ENCODE measurements around the gene CLUH. TPM values are rescaled to one million over a fixed set of nuclear protein-coding genes. Genes with fewer than 3 reads are reported as not detected.

The CLUH gene
- polyA plus RNA-seq, 1 of the 3 experiments (the other 2 are of a cell fraction), result 32.2 TPM

DNA sequence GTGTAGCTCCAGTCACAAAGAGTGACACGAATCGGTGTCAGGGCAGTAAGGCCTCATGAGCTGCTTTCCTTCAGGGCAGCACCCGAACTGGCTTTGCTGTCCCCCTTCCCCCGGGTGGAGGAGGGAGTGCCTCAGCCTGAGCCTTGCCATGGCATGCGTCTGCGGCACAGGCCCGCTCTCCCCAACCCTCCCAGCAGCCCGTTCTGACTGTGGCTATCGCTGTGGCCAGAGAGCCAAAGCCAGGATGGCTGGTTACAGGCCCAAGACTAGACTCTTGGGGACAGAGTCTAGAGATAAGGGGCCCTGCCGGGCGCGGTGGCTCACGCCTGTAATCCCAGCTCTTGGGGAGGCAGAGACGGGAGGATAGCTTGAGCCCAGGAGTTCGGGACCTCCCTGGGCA, 25.9 kb downstream of the CLUH start:
- Histone ChIP-seq H3K27me3 (ENCODE audit: insufficient read depth) (no peaks in the 10 kb centered on the region), H3K27ac (ENCODE audit: low read depth in 2 of 2, low read length in 1 of 2) (no peak overlapping the region), H3K4me1 (ENCODE audit: control insufficient read depth in 1 of 2, insufficient read depth in 2 of 2, low read depth in 1 of 2, low read length in 1 of 2) (peaks cover 0 to 4% of the 10 kb centered on the region in 2 experiments; a peak in 1 of 4 replicates), H3K9me3 (no peaks in the 10 kb centered on the region), H3K9ac (no peak overlapping the region), H3K9me2 (no peaks in the 10 kb centered on the region), H3K36me3 (replicated peaks in 1 of 2; ENCODE audit: control insufficient read depth in 1 of 2, insufficient read depth in 2 of 2, low read length in 1 of 2) (peaks cover 33 to 47% of the 10 kb centered on the region in 2 experiments), H3K4me2 (no peak overlapping the region), H4K20me1 (ENCODE audit: insufficient read depth) (peaks cover 18% of the 10 kb centered on the region; the same call in 1 of the 2 replicates), H2AFZ (ENCODE audit: low read depth) (no peak overlapping the region), H3K4me3 (ENCODE audit: low read depth in 2 of 2, low read length in 1 of 2) (no peak overlapping the region), H3F3A (replicated peaks; ENCODE audit: insufficient read depth) (peaks cover 51% of the 10 kb centered on the region), H3K79me2 (ENCODE audit: insufficient read depth) (peaks cover 13% of the 10 kb centered on the region; the same call in 1 of the 2 replicates)
- WGBS (ENCODE audit: low lambda C conversion rate), result 90% methylated on average over 15 of the region's 15 CpGs
- ChIA-PET CTCF (interaction anchor here (1.8 to 2.8 kb wide), 2 partner anchors 11 kb away, joined by 10 to 18 read pairs; no protein-coding TSS in a partner anchor), POLR2A (no interaction called here)
- peak; percentile 28 for DNase-seq
- TF ChIP-seq RXRA (IDR thresholded peaks at IDR 0.05; ENCODE audit: borderline replicate concordance, low read depth), result no peak
- no peak for TF ChIP-seq ELF1 (IDR thresholded peaks at IDR 0.05)
- no peak for TF ChIP-seq GATA2 (CRISPR knock-in tag; IDR thresholded peaks at IDR 0.05)
- TF ChIP-seq MXI1 (IDR thresholded peaks at IDR 0.05; ENCODE audit: low read depth, low read length), result no peak
- TF ChIP-seq TAF1 (IDR thresholded peaks at IDR 0.05; ENCODE audit: borderline replicate concordance, low read depth, low read length), result no peak
- TF ChIP-seq NFIC (IDR thresholded peaks at IDR 0.05; ENCODE audit: borderline replicate concordance), result no peak
- TF ChIP-seq CHD2 (IDR thresholded peaks at IDR 0.05; ENCODE audit: low read length, partially characterized antibody), result no peak
- no peak for TF ChIP-seq FOXJ3 (CRISPR knock-in tag; IDR thresholded peaks at IDR 0.05)
- no peak for TF ChIP-seq GABPA (IDR thresholded peaks at IDR 0.05; ENCODE audit: low read depth)
- no peak for TF ChIP-seq RAD21 (IDR thresholded peaks at IDR 0.05; ENCODE audit: low read length)
- TF ChIP-seq SIN3A (IDR thresholded peaks at IDR 0.05; ENCODE audit: borderline replicate concordance, low read depth, low read length), result no peak
- no peak for TF ChIP-seq POLR2AphosphoS5 (IDR thresholded peaks at IDR 0.05; ENCODE audit: low read depth, low read length)
- no peak for TF ChIP-seq FOXM1 (IDR thresholded peaks at IDR 0.05; ENCODE audit: low read depth)
- TF ChIP-seq FOSL2 (IDR thresholded peaks at IDR 0.05; ENCODE audit: borderline replicate concordance, low read depth), result no peak
- TF ChIP-seq NRF1 (IDR thresholded peaks at IDR 0.05; ENCODE audit: low read depth, low read length), result no peak
- no peak for TF ChIP-seq TCF12 (IDR thresholded peaks at IDR 0.05)

DNA sequence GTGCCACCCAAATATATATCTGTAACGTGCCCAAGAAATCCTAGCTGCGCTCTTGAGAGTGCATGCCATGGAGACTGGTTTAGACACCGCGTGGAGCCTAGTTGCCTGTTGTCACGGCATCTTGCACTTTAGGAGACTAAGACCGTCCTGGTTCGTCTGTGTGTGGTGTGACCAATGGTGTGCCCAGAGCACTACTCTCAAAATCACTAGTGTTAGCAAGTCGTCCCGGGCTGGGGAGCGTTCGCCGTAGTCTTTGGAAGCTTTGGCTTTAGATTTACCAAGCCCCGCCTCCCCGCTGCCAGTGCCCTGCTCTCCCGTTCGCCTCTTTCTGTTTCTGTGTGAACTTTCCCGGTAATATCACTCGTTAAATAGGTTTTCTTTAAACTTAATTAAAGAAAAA, 27.0 kb downstream of the CLUH start:
- Histone ChIP-seq H2AFZ (ENCODE audit: low read depth) (no peak overlapping the region), H3K27ac (ENCODE audit: low read depth in 2 of 2, low read length in 1 of 2) (no peak overlapping the region), H3K9me3 (no peaks in the 10 kb centered on the region), H3K9ac (no peak overlapping the region), H3K4me1 (ENCODE audit: control insufficient read depth in 1 of 2, insufficient read depth in 2 of 2, low read depth in 1 of 2, low read length in 1 of 2) (peaks cover 0 to 4% of the 10 kb centered on the region in 2 experiments; a peak in 1 of 4 replicates), H3K79me2 (ENCODE audit: insufficient read depth) (peaks cover 13% of the 10 kb centered on the region; the same call in 1 of the 2 replicates), H3K27me3 (ENCODE audit: insufficient read depth) (no peaks in the 10 kb centered on the region), H4K20me1 (ENCODE audit: insufficient read depth) (peaks cover 18% of the 10 kb centered on the region; the same call in 1 of the 2 replicates), H3F3A (replicated peaks; ENCODE audit: insufficient read depth) (peaks cover 51% of the 10 kb centered on the region), H3K4me3 (ENCODE audit: low read depth in 2 of 2, low read length in 1 of 2) (no peak overlapping the region), H3K4me2 (no peak overlapping the region), H3K9me2 (no peaks in the 10 kb centered on the region), H3K36me3 (replicated peaks in 1 of 2; ENCODE audit: control insufficient read depth in 1 of 2, insufficient read depth in 2 of 2, low read length in 1 of 2) (peaks cover 43 to 54% of the 10 kb centered on the region in 2 experiments)
- DNase-seq, result no peak
- WGBS (ENCODE audit: low lambda C conversion rate), result 93% methylated on average over 17 of the region's 18 CpGs
- TF ChIP-seq TCF12 (IDR thresholded peaks at IDR 0.05) (no peak), EP300 (IDR thresholded peaks at IDR 0.05; ENCODE audit: borderline replicate concordance in 1 of 2, low read depth in 1 of 2, low read length in 1 of 2) (no peak), ELF1 (IDR thresholded peaks at IDR 0.05) (no peak), GATA2 (CRISPR knock-in tag; IDR thresholded peaks at IDR 0.05) (no peak), YY1 (IDR thresholded peaks at IDR 0.05; ENCODE audit: low read depth) (no peak)
- ChIA-PET POLR2A (no interaction called here), CTCF (interaction anchor here (2.8 kb wide), 1 partner anchor 10 kb away, joined by 18 read pairs; no protein-coding TSS in a partner anchor)

Measured in SK-N-SH (cell line).